ENCODE results near the gene RELB. TPM values are rescaled to one million over a fixed set of nuclear protein-coding genes. Genes with fewer than 3 reads are reported as not detected.
A peak's percentile ranks its signal among the peaks of the same experiment; 100 is the strongest.

The RELB gene
- total and polyA plus RNA-seq, 2 of the 4 experiments (the other 2 are of a cell fraction) = 5.0 to 17.2 TPM

DNA sequence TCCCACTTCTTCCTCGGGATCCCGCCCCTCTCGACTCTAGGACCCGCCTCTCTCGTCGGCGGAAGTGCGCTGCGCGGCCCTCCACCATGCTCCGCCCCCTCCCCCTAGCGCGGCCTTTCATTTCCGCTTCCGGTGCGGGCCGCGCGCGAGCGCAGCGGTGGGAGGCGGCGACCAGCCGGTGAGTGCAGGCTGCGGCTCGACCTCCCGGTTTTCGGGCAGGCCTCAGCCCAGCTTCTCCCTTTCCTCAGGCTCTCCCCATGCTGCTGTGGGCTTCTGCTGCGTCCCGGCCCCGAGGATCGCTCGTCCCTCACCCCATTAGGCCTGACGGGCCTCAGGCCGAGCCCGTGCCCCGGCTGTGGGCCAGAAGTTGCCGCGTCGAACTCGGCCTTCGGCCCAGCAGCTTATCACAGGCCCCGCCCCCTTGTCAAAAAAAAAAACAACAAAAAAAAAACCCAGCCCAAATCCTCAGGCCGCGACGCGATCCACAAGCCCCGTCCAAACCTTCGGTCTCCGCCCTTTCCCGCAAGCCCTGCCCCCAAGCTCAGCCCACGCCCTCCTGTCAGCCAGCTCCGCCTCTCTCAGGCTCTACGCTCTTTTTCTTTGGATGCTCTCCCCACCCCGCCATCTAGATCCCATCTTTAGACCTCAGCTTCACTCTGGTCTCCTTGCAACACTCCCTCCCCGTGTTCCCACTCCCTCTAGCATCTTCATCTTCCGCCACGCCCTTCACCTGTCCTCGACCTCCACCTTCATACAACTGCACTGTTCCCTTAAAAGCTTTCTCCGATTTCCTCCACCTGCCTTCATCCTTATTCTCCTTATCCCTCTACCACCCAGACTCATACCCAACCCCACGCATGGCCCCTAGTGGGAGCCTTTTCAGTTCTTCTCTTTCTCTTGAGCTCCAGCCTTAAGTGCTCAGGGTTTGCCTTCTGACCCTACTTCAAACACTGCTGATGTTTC is 37.9 kb downstream of the RELB start, which contains the start of gene CLASRP (continued):
- TF ChIP-seq, protein P1, sequence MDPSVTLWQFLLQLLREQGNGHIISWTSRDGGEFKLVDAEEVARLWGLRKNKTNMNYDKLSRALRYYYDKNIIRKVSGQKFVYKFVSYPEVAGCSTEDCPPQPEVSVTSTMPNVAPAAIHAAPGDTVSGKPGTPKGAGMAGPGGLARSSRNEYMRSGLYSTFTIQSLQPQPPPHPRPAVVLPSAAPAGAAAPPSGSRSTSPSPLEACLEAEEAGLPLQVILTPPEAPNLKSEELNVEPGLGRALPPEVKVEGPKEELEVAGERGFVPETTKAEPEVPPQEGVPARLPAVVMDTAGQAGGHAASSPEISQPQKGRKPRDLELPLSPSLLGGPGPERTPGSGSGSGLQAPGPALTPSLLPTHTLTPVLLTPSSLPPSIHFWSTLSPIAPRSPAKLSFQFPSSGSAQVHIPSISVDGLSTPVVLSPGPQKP (IDR thresholded peaks at IDR 0.05; ENCODE audit: borderline replicate concordance, low read depth, low read length) = no peak
- peak; percentile 15; the same call in 1 of the 2 replicates for TF ChIP-seq BHLHE40 (IDR thresholded peaks at IDR 0.05; ENCODE audit: low read depth, low read length)

All from IMR-90 (cell line).